KBM-7 (cell line): ENCODE measurements around the gene RFXANK.
"Not testable (repeated sequence)": the region's sequence is repeated elsewhere in the genome, so short reads cannot be mapped to it uniquely, and the experiment has no call there.

Experiments
- DNase-seq: peaks from one replicate; pipeline ENCODE4 v3.0.0-alpha.2; 2015
- in situ Hi-C: fragments of 300-500 bp; cut with MboI; formaldehyde crosslinking; loops from 2 replicates; pipeline ENCODE4 v1.14.3; 2020; ENCODE audit warnings: low sequenced_read_pairs, low pct_unique_long_range_greater_than_20kb, mixed read lengths

The RFXANK gene

GRCh38 chr19:19203012-19203856, 11.2 kb downstream of the RFXANK start, which contains the start of gene NR2C2AP:
NR2C2AP (minus strand) TSS chr19:19203414; CDS start chr19:19203060, 354 bp downstream.
- in situ Hi-C loops = no loop called here
- peak; percentile 96 for DNase-seq

- in situ Hi-C loops = no loop called here
Measured at GRCh38 chr19:19204181-19204580, 12.1 kb downstream of the RFXANK start.

GRCh38 chr19:19205416-19206410, 13.7 kb downstream of the RFXANK start:
- no peak for DNase-seq
- in situ Hi-C loops = no loop called here

More at GRCh38 chr19:19204181-19204580, 12.1 kb downstream of the RFXANK start:
- no peak for DNase-seq

- no peak for DNase-seq
- in situ Hi-C loops = no loop called here
Measured at GRCh38 chr19:19206938-19207337, 14.9 kb downstream of the RFXANK start.

GRCh38 chr19:19207637-19208572, 15.8 kb downstream of the RFXANK start:
- DNase-seq = no peak
- in situ Hi-C loops = no loop called here

- in situ Hi-C loops = no loop called here
- DNase-seq = no peak
Measured at GRCh38 chr19:19209372-19209771, 17.3 kb downstream of the RFXANK start.

- in situ Hi-C loops = no loop called here
- no peak for DNase-seq
Measured at GRCh38 chr19:19211499-19212420, 19.7 kb downstream of the RFXANK start, which contains the start of gene NCAN. NCAN (plus strand) TSS chr19:19211958; CDS start chr19:19216954, 4,996 bp downstream.

GRCh38 chr19:19212916-19213315, 20.9 kb downstream of the RFXANK start:
- in situ Hi-C loops = no loop called here
- no peak for DNase-seq

GRCh38 chr19:19213426-19214158, 21.5 kb downstream of the RFXANK start:
- in situ Hi-C loops = no loop called here
- DNase-seq = no peak

- DNase-seq = no peak
- in situ Hi-C loops = no loop called here
Measured at GRCh38 chr19:19214159-19214490, 22.1 kb downstream of the RFXANK start.

GRCh38 chr19:19214892-19215291, 22.8 kb downstream of the RFXANK start:
- in situ Hi-C loops = no loop called here
- peak; percentile 68 for DNase-seq

GRCh38 chr19:19215792-19216191, 23.7 kb downstream of the RFXANK start:
- no peak for DNase-seq
- in situ Hi-C loops = no loop called here

- DNase-seq = peak; percentile 34
- in situ Hi-C loops = no loop called here
Measured at GRCh38 chr19:19217099-19217498, 25.0 kb downstream of the RFXANK start.

- DNase-seq = no peak
- in situ Hi-C loops = no loop called here
Measured at GRCh38 chr19:19218911-19219310, 26.9 kb downstream of the RFXANK start.

- in situ Hi-C loops, DNase-seq: not testable (repeated sequence)
Measured at GRCh38 chr19:19221000-19221399, 28.9 kb downstream of the RFXANK start.

- in situ Hi-C loops = no loop called here
- no peak for DNase-seq
Measured at GRCh38 chr19:19223060-19223459, 31.0 kb downstream of the RFXANK start.

- no peak for DNase-seq
- in situ Hi-C loops = no loop called here
Measured at GRCh38 chr19:19223636-19224035, 31.6 kb downstream of the RFXANK start.
